IPS-18c (cell line): Measurements from ENCODE around the gene URB1.
A peak's percentile ranks its signal among the peaks of the same experiment; 100 is the strongest.
"Not testable (repeated sequence)": the region's sequence is repeated elsewhere in the genome, so short reads cannot be mapped to it uniquely, and the experiment has no call there.

ENCODE experiments used
- H3K4me3 ChIP-seq: 2 replicates; pipeline ENCODE4 v1.7.0; 2013; ENCODE audit warnings: low read depth, mild to moderate bottlenecking, low read length, moderate library complexity; ENCODE audit not compliant: insufficient read depth
- H3K9me3 ChIP-seq: one replicate; pipeline ENCODE4 v1.6.1; 2013; ENCODE audit warnings: mild to moderate bottlenecking, low read length, moderate library complexity; ENCODE audit not compliant: control insufficient read depth, insufficient read depth

Gene URB1

GRCh38 chr21:32413015-32413504 lies 20.2 kb upstream of the URB1 start:
- no peaks in the 10 kb centered on the region for H3K9me3 ChIP-seq
- peak overlapping the region; percentile 58 for H3K4me3 ChIP-seq

GRCh38 chr21:32412162-32413014 lies 19.6 kb upstream of the URB1 start, which contains the start of gene EVA1C:
TSS of gene EVA1C (plus strand) at chr21:32412706. CDS start at chr21:32412854, 148 bp downstream.
- Histone ChIP-seq H3K4me3 (peak within 1 kb of the TSS; percentile 58), H3K9me3 (no peaks in the 10 kb centered on the region)

- no peaks in the 10 kb centered on the region for H3K9me3 ChIP-seq
- H3K4me3 ChIP-seq: peak overlapping the region; percentile 58
These were observed 18.7 kb upstream of the URB1 start for GRCh38 chr21:32411350-32412161.

- Histone ChIP-seq H3K4me3 (no peak overlapping the region), H3K9me3 (no peaks in the 10 kb centered on the region)
These were observed 18.1 kb upstream of the URB1 start for GRCh38 chr21:32410916-32411315.

- no peaks in the 10 kb centered on the region for H3K9me3 ChIP-seq
- H3K4me3 ChIP-seq: no peak overlapping the region
These were observed 17.5 kb upstream of the URB1 start for GRCh38 chr21:32410291-32410690.

- Histone ChIP-seq H3K9me3 (no peaks in the 10 kb centered on the region), H3K4me3 (no peak overlapping the region)
These were observed 13.6 kb upstream of the URB1 start for GRCh38 chr21:32406405-32406804.

- Histone ChIP-seq H3K9me3 (no peaks in the 10 kb centered on the region), H3K4me3 (no peak overlapping the region)
These were observed 10.5 kb upstream of the URB1 start for GRCh38 chr21:32403201-32403777.

- H3K9me3 ChIP-seq: no peaks in the 10 kb centered on the region
- H3K4me3 ChIP-seq: peak overlapping the region; percentile 99; the same call in 1 of the 2 replicates
These were observed 827 bp upstream of the URB1 start for GRCh38 chr21:32393677-32394001.

GRCh38 chr21:32392299-32392879 lies 423 bp downstream of the URB1 start:
- Histone ChIP-seq H3K9me3 (no peaks in the 10 kb centered on the region), H3K4me3 (peak overlapping the region; percentile 99)

GRCh38 chr21:32391755-32392154 lies 1.1 kb downstream of the URB1 start:
- Histone ChIP-seq H3K9me3 (no peaks in the 10 kb centered on the region), H3K4me3 (peak overlapping the region; percentile 99)

- H3K4me3 ChIP-seq, H3K9me3 ChIP-seq: not testable (repeated sequence)
These were observed 2.1 kb downstream of the URB1 start for GRCh38 chr21:32390537-32391224.

GRCh38 chr21:32389337-32390015 lies 3.3 kb downstream of the URB1 start:
- no peak overlapping the region for H3K4me3 ChIP-seq
- no peaks in the 10 kb centered on the region for H3K9me3 ChIP-seq

GRCh38 chr21:32388306-32388705 lies 4.5 kb downstream of the URB1 start:
- Histone ChIP-seq H3K4me3 (no peak overlapping the region), H3K9me3 (no peaks in the 10 kb centered on the region)

- H3K4me3 ChIP-seq: no peak overlapping the region
These were observed 5.7 kb downstream of the URB1 start for GRCh38 chr21:32387151-32387550.

GRCh38 chr21:32386195-32386870 lies 6.5 kb downstream of the URB1 start:
- H3K4me3 ChIP-seq: no peak overlapping the region
- no peaks in the 10 kb centered on the region for H3K9me3 ChIP-seq

More at GRCh38 chr21:32387151-32387550, 5.7 kb downstream of the URB1 start:
- no peaks in the 10 kb centered on the region for H3K9me3 ChIP-seq

GRCh38 chr21:32383812-32384211 lies 9.0 kb downstream of the URB1 start:
- Histone ChIP-seq H3K9me3 (no peaks in the 10 kb centered on the region), H3K4me3 (no peak overlapping the region)
